ENCODE data around the gene PCNX2. TPM values are rescaled to one million over a fixed set of nuclear protein-coding genes. Genes with fewer than 3 reads are reported as not detected.

PCNX2 gene
- total and polyA plus RNA-seq, 2 experiments from 2014 or later: 3.9 to 11.0 TPM

DNA sequence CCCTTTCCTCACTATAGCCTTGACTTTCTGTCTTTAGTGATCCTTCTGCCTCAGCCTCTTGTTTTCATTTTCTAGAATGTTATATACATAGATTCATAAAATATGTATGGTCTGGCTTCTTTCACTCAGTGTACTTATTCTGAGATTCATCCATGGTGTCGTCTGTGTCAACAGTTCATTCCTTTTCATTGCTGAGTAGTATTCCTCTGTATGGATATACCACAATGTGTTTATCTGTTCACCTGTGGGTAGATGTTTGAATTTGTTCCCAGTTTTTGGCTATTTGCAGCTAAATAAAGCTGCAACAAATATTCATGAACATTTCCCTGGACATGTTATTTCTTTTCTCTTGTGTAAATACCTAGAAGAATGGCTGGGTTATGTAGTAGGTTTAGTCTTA is 131.8 kb downstream of the PCNX2 start:
- Histone ChIP-seq H3K4me1 (ENCODE audit: insufficient read depth) (no peaks in the 10 kb centered on the region), H3K27ac (no peak overlapping the region), H3K4me2 (no peak overlapping the region), H3K27me3 (no peaks in the 10 kb centered on the region), H3K79me2 (no peaks in the 10 kb centered on the region), H3K36me3 (replicated peaks; ENCODE audit: insufficient read depth, low read depth) (no peaks in the 10 kb centered on the region), H3K4me3 (no peak overlapping the region), H2AFZ (no peak overlapping the region), H4K20me1 (ENCODE audit: insufficient read depth, poor library complexity, severe bottlenecking) (no peaks in the 10 kb centered on the region), H3K9me3 (ENCODE audit: low read depth) (peaks cover 7% of the 10 kb centered on the region), H3K9me2 (replicated peaks; ENCODE audit: insufficient read depth) (no peaks in the 10 kb centered on the region)
- TF ChIP-seq EZH2 (IDR thresholded peaks at IDR 0.05; ENCODE audit: borderline replicate concordance): no peak
- TF ChIP-seq, protein P1, sequence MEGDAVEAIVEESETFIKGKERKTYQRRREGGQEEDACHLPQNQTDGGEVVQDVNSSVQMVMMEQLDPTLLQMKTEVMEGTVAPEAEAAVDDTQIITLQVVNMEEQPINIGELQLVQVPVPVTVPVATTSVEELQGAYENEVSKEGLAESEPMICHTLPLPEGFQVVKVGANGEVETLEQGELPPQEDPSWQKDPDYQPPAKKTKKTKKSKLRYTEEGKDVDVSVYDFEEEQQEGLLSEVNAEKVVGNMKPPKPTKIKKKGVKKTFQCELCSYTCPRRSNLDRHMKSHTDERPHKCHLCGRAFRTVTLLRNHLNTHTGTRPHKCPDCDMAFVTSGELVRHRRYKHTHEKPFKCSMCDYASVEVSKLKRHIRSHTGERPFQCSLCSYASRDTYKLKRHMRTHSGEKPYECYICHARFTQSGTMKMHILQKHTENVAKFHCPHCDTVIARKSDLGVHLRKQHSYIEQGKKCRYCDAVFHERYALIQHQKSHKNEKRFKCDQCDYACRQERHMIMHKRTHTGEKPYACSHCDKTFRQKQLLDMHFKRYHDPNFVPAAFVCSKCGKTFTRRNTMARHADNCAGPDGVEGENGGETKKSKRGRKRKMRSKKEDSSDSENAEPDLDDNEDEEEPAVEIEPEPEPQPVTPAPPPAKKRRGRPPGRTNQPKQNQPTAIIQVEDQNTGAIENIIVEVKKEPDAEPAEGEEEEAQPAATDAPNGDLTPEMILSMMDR (IDR thresholded peaks at IDR 0.05; ENCODE audit: poor library complexity): no peak
- TF ChIP-seq EZH2phosphoT487 (IDR thresholded peaks at IDR 0.05; ENCODE audit: low read depth, severe bottlenecking, unreplicated experiment): no peak
- no peak for DNase-seq (ENCODE audit: low spot score)
- WGBS (ENCODE audit: low lambda C conversion rate, missing lambda C conversion rate): 97% methylated on average over 1 of the region's 1 CpG

DNA sequence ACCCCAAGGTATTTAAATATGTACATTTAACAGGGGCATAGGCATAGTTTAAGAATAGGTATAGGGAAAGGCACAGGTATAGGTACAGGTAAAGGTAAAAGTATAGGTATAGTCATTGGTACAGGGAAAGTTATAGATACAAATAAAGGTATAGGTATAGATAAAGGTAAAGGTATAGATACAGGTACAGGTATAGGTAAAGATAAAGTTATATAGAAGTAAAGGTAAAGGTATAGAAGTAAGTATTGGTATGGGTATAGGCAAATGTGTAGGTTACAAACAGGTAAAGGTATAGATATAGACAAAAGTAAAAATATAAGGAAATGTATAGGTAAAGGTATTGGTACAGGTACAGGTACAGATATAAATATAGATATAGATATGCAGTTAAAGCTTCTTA is 137.2 kb downstream of the PCNX2 start:
- H2AFZ ChIP-seq: no peak overlapping the region

DNA sequence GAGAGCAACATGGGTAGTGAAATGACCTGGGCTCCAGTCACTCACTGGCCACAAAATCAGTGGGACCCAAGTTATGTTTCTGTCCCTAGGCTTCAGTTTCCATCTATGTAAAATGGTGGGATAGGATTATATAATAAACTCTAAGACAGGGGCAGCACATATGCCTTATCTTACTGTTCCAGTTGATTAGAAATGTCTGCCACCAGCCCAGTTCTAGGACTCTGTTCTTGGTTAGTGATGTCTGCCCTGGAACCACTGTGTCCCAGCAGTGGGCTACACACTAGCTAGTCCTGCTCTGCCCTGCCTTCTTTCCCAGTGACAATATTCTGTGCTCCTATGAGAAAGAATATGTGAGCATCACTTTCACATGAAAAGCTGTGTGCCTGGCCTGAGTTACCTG is 138.3 kb downstream of the PCNX2 start:
- Histone ChIP-seq H3K9me2 (replicated peaks; ENCODE audit: insufficient read depth) (no peaks in the 10 kb centered on the region), H3K4me1 (ENCODE audit: insufficient read depth) (no peaks in the 10 kb centered on the region), H3K4me2 (no peak overlapping the region), H3K36me3 (replicated peaks; ENCODE audit: insufficient read depth, low read depth) (no peaks in the 10 kb centered on the region), H3K4me3 (no peak overlapping the region), H3K27me3 (no peaks in the 10 kb centered on the region), H2AFZ (no peak overlapping the region), H3K27ac (no peak overlapping the region), H3K79me2 (no peaks in the 10 kb centered on the region), H4K20me1 (ENCODE audit: insufficient read depth, poor library complexity, severe bottlenecking) (no peaks in the 10 kb centered on the region), H3K9me3 (ENCODE audit: low read depth) (no peaks in the 10 kb centered on the region)
- TF ChIP-seq EZH2 (IDR thresholded peaks at IDR 0.05; ENCODE audit: borderline replicate concordance) (no peak), EZH2phosphoT487 (IDR thresholded peaks at IDR 0.05; ENCODE audit: low read depth, severe bottlenecking, unreplicated experiment) (no peak)
- TF ChIP-seq, protein P1 (IDR thresholded peaks at IDR 0.05; ENCODE audit: poor library complexity): no peak
- no peak for DNase-seq (ENCODE audit: low spot score)

More for the DNA sequence above, 137.2 kb downstream of the PCNX2 start:
- no peak for DNase-seq (ENCODE audit: low spot score)
- no peak overlapping the region for H3K4me3 ChIP-seq
- H3K27me3 ChIP-seq: no peaks in the 10 kb centered on the region
- no peaks in the 10 kb centered on the region for H3K79me2 ChIP-seq
- no peaks in the 10 kb centered on the region for H3K4me1 ChIP-seq (ENCODE audit: insufficient read depth)
- no peaks in the 10 kb centered on the region for H3K36me3 ChIP-seq (replicated peaks; ENCODE audit: insufficient read depth, low read depth)
- H3K9me3 ChIP-seq (ENCODE audit: low read depth): no peaks in the 10 kb centered on the region
- no peaks in the 10 kb centered on the region for H3K9me2 ChIP-seq (replicated peaks; ENCODE audit: insufficient read depth)
- TF ChIP-seq EZH2 (IDR thresholded peaks at IDR 0.05; ENCODE audit: borderline replicate concordance): no peak
- TF ChIP-seq, protein P1 (IDR thresholded peaks at IDR 0.05; ENCODE audit: poor library complexity): no peak
- TF ChIP-seq EZH2phosphoT487 (IDR thresholded peaks at IDR 0.05; ENCODE audit: low read depth, severe bottlenecking, unreplicated experiment): no peak
- H3K27ac ChIP-seq: no peak overlapping the region
- no peaks in the 10 kb centered on the region for H4K20me1 ChIP-seq (ENCODE audit: insufficient read depth, poor library complexity, severe bottlenecking)
- H3K4me2 ChIP-seq: no peak overlapping the region

DNA sequence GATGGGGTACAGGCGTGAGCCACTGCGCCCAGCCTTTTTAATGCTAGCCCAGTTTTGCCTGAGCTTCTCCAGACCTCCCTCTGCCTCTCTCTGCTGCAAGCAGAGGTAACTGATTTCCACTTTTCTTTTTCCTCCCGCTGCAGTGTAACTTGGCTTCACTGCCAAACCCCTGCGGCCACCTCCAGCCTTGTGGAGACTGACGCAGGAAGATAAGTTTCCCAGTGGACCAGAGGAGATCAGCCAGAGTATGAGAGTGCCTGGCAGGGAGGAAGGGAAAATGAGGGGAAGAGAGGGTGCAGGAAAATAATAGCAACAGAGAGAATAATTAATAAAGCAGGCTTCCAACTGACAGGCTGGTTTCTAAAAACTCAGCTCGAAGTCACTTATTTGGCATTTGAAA is 143.7 kb downstream of the PCNX2 start:
- H3K9me3 ChIP-seq (ENCODE audit: low read depth): no peaks in the 10 kb centered on the region
- 94% methylated on average over 6 of the region's 6 CpGs for WGBS (ENCODE audit: low lambda C conversion rate, missing lambda C conversion rate)
- DNase-seq (ENCODE audit: low spot score): no peak
- TF ChIP-seq EZH2phosphoT487 (IDR thresholded peaks at IDR 0.05; ENCODE audit: low read depth, severe bottlenecking, unreplicated experiment) (no peak), EZH2 (IDR thresholded peaks at IDR 0.05; ENCODE audit: borderline replicate concordance) (no peak)
- TF ChIP-seq, protein P1 (IDR thresholded peaks at IDR 0.05; ENCODE audit: poor library complexity): no peak
- no peak overlapping the region for H3K4me2 ChIP-seq
- no peak overlapping the region for H3K4me3 ChIP-seq
- H3K36me3 ChIP-seq (replicated peaks; ENCODE audit: insufficient read depth, low read depth): no peaks in the 10 kb centered on the region
- H3K27me3 ChIP-seq: no peaks in the 10 kb centered on the region
- no peak overlapping the region for H3K27ac ChIP-seq
- H3K79me2 ChIP-seq: no peaks in the 10 kb centered on the region
- H3K4me1 ChIP-seq (ENCODE audit: insufficient read depth): no peaks in the 10 kb centered on the region
- H4K20me1 ChIP-seq (ENCODE audit: insufficient read depth, poor library complexity, severe bottlenecking): no peaks in the 10 kb centered on the region
- H2AFZ ChIP-seq: no peak overlapping the region
- no peaks in the 10 kb centered on the region for H3K9me2 ChIP-seq (replicated peaks; ENCODE audit: insufficient read depth)

All from hepatocyte (in vitro differentiated cells).